SHP77 (cell line): ENCODE data around the gene TNC.

Experiments used
- DNase-seq, 2 experiments: peaks; one replicate each; lab custom pipeline; 2025; lab: John Stamatoyannopoulos, UW

The TNC gene

DNA sequence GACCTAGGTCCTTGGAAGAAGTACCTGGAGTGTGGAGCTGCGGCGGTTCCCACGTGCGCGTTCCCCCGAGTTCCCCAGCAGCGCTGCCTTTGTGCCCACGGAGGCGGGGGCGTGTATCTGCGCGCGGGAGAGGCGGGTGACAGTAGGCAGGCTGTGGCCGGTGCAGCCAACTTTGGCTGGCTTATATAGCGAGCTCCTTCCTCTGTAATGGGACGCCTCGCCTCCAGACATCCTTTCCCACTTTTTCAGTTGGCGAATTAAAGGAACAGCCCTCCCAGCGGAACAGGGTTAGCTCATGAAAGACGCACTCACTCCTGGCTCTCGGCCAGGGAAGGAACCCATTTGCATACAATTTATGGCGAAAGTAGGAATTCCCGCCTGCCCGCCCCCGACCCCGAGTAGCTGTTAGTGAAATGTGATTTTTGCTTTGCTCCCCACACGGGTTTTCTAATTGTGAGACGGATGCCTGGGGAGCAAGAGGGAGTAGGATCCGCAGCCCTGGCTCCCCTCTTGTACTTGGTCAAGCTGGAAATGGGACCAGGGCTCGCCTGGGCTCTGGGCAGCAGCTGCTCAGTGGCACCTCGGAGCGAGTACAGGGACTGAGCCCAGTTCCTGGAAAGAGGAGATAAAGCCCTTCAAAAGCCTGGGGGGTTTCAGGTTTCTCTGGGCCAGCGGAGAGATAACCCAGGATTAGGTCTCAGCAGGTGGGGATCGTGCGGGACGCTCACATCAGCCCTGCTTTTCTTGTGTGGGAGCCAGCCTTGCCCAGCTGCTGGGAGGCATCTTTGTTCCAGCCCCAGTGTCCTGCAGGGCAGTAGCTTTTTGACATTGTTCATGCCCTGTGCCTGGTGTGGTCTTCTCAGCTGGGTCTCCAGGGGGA, at the start of gene TNC:
TNC (minus strand) TSS at position 159 of the 880 bp plus-strand sequence. CDS start 27,139 bp downstream, outside the sequence.
- DNase-seq = peak; percentile 66 to 71

DNA sequence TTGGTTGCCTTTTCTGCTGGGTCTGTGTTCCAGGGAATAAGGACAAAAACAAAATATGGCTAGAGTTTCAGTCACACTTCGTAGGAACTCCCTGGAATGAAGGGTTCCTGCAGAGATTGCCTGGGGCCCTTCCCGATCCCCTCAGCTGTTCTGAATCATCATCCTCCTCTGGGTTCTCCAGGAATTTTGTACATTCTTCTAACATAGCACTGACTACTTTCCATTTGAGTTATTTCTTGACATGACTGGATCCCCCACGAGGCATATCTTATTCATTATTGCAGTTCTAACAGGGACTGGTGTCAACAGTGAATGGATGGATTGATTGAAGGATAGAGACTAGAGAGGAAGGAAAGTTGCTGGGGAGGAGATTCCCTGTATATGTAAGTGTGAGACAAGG, 49.2 kb upstream of the TNC start:
- no peak for DNase-seq

DNA sequence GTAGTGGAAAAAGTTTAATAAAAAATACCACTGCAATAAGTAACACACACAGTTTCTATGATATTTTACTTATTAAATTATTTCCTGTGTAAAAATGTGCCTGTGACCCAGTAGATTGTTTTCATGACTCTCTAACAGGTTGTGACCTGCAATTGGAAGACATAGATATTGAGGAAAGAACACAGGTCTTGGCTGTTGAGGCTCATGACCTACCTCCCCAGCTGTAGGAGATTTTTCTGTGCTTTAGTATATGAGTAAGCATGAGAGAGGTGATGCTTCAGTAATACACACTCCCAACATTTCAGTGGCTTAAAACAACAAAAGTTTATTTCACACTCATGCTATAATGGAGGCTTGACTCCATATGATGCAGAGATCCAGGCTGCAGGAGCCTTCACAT, 47.3 kb upstream of the TNC start:
- DNase-seq = no peak

DNA sequence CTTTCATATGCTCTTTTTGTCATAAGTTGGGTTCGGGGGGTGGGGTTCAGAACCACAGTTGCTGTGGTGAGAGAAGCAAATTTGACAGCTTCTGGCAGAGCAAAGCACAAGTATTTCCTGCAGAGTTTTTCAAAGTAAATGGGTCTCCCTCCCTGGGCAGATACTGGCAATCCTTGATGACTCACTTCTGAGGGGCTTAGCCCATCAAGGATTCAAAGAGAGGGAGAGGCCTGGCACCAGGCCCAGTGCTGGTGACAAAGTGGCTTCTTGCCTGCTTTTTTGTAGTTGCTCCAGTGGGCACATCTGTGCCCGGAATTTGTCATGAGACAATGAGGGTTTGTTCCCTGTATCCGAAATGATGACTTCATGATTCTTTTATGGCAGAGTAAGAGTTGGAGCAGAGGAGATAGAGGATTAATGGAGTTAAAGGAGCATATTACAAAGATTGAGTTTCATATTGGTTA, 46.6 kb upstream of the TNC start:
- DNase-seq = peak in 1 of 2 experiments; percentile 11

DNA sequence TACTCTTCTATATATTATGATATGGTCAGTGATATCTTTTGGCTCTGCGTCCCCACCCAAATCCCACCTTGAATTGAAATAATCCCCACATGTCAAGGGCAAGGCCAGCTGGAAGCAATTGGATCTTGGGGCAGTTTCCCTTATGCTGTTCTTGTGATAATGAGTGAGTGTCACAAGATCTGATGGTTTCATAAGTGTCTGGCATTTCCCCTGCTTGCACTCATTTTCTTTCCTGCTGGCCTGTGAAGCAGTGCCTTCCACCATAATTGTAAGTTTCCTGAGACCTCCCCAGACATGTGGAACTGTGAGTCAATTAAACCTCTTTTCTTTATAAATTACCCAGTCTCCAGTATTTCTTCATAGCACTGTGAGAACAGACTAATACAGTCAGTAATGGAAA, 45.0 kb upstream of the TNC start:
- no peak for DNase-seq

DNA sequence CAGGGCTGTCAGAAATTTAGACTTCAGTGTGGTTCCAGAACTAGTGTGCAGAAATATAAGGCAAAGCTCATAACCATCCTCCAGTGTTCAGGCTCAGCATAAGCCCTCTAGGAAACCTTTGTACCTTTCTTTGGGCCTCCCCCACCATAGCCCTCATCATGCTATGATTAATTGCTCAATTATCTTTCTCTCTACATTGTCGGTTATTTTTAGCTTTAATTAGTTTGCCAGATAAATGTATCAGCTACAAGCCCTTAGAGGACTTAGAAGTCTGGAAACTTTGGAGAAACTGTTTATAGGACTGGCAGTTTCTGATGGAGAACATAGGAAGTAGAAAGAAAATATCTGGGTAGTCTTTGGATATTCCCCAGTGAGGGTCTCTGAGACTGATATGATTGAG, 43.5 kb upstream of the TNC start:
- no peak for DNase-seq

DNA sequence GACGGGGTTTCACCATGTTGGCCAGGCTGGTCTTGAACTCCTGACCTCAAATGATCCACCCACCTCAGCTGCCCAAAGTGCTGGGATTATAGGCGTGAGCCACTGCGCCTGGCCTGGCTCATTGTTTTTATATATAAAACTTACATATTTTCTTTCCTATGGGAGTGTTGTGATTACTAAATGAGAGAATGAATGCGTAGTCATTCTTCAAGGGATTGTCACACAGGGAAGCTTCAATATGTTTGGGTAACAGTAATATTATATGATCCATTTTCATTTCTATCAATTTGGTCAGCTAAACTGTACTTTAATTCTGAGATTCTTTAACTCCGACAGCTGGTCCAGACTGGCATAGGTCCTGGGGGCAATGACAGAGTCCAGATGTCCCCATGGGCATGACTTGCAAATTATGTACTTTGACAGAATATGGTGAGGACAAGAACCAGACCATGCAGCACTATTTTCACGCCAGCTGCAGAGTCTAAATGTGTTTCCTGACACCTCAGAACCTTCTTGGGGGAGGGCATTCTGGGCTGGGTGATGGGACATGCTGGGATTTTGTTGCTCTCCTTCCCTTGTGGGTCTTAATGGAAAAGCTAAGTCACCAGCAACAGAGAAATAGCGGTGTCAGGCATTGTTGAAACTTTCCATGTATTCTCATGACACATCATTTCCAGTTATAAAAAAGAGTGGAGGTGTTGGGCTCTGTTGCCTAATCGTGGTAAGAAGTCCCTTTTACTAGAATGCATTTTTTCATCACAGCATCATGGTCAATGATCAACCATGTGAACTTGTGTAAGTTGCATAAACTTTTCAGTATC, 40.9 kb upstream of the TNC start:
- DNase-seq = no peak

DNA sequence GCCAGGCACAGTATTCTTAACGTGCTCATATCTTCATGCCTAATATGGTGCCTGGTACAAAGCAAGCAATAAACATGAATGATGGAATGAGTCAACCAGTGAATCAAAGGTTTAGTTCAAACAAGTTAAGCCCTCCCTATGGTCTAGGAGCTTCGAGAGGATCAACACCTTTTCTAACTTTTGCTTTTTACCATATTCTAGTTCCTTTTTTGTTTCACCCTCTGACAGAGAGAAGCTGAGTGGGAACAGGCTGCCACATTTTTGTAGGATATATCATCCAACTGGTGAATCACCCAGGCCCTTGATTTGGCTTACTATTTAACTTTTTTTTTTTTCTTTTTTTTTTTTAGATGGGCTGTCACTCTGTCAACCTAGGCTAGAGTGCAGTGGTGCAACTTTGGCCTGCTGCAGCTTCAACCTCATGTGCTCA, 39.3 kb upstream of the TNC start:
- DNase-seq = no peak

DNA sequence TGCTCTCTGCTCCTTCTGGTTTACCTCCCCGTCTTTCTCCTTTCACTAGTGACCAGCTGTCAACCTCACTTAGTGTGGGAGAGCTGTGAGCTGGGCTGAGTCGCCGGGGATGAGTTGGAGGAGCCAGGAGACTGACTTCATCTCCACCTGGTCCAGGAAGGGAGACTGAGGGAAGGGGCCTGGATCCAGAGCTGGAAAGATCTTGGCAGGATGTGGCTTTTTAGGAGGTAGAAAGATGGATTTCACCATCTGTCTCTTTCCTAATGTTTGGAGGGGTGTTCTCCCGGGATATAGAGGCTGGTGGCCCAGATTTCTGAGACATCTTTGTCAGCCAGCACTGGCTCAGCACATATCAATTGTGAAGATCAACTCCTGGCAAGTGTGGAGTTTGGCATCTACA, 37.1 kb upstream of the TNC start:
- no peak for DNase-seq

DNA sequence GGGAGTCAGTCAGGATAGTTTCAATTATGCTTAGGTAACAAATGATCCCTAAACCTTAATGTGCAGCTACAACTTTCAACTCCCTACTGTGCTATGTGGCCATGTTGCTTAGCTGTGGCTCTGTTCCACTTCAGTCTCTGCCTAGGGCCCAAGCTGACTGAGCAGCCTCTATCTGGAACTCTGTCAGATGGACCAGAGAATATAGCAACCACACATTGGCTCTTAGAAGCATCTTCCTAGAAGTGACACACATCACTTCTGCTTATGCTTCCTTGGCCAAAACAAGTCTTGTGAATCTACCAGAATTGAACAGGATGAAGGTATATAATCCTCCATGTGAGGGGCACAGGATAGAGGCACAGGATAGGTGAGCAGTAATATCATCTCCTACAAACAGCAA, 36.7 kb upstream of the TNC start:
- DNase-seq = no peak

DNA sequence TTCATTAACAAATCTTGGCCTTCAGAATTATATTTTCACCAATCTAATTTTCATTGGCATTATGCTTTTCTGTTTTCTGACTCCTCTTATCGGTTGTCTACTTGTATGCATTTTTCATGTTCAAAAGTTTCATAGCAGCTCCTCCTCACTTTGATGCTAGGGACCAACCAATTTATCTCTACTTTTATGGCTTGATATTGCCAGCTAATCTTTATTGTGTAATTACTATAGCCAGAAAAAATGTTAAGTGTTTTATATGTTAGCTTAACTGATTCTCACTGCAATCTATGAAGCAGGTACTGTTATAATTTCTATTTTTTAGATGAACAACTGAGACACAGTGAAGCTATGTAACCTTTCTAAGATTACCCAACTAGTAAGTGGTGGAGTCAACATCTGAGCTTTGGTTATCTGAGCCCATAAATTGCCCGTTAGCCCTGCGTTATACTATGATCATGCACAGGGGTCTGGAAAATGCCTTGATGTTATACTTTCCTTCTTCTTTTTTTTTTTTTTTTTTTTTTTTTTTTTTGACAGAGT, 34.4 kb upstream of the TNC start:
- DNase-seq = no peak

DNA sequence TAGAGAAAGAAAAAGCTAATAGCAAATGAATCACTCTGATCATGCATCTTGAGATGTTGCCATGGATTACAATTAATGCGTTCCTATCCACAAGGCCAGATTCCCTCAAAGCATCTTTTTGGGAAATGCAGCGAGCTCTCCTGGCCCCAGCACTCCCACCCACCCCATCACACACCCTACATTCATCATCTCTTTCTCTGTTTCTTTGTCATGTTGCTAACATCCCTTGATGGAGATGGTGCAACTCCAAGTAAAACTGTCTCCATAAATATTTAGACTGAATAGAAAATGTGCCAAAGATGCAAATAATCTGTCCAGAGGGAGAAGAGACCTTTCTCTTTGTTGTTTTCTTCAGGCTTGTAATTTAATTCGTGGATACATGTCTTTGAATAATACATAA, 30.8 kb upstream of the TNC start:
- no peak for DNase-seq

DNA sequence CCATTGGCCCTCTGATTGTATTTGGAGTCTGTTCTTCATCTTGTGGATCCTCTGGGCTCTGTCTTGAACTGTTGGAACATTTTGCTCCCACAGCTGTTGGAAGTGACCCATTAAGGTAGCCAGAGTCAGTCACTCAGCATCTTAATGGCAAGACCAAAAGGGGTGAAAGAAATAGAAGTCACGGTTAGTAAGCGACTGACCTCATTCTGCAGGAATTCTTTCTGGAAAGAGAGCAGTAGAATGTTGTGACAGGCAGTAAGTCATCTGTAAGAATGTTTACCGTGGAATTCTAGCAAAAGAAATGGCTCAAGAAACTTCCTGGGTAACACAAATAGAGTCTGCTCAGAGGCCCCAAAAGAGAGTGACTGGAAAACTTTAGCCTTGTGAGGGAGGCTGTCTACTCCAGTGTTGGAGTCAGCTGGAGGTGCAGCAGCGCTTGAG, 28.6 kb upstream of the TNC start:
- no peak for DNase-seq

DNA sequence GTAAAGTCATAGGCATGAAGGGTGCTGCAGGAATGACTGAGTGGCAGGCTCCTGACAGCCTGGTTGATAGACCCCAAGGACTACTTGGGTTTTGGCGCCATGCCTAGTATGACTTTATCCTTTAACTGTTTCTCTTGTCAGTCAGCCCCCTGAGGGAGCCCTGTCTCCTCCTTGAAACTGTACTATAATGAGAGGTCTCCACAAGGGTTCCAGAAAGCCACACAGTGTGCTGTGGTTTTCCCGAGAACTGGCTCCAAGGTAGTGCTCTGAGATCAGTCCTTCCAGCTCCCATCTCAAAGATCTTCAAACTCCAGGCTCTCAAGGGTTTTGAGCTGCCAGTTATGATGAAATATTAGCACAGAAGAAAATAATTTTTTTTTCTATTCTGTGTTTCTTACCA, 26.7 kb upstream of the TNC start:
- DNase-seq = no peak

DNA sequence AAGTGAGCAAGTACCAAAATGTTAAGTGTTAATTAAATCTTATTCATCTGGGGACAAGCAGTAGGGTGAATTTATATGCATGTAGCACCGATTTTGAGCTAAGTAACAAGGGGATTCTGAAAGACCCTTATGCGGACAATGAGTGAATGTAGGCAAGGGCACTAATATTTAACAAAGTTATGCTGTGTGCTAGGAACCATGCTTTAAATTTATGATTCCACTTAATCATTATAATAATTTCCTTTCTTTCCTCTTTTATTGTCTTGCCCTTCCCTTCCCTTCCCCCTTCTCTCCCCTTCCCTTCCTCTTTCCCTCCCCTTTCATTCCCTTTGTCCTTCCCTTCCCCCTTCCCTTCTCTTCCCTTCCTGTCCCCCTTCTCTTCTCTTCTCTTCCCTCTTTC, 25.7 kb upstream of the TNC start:
- no peak for DNase-seq

DNA sequence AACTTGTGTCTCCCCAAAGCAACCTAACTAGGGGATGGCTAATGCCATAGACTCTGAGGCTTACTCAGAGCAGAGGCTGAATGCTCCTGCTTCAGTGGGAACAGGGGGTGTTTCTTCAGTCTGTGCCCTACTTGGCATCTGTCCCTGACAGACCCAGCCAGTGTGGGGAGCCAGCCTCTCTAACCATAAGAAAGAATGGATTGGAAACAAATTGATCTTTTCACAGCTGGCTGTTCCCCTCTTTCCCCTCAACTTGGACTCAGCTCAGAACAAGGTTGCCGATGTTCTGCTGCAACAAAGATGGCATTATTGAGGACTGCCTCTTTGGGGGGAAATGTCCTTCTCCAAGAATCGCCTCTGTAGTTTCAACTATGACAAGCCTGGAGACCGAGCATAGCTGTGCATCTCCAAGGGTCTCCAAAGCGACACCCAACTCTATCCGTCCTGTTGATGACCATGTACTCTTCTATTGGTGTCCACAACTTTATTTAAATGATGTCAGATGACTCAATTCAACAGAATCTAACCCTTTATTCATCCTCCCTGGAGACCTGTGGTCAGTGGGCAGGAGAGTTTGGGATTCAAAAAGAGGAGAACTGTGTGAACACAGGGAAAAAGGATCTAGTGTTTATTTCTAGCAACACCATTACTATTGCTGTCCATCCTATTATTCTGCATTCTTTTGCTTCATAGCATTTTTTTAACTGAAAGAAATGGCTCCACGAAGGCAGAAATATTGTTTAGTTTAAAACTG, 24.7 kb upstream of the TNC start:
- no peak for DNase-seq

DNA sequence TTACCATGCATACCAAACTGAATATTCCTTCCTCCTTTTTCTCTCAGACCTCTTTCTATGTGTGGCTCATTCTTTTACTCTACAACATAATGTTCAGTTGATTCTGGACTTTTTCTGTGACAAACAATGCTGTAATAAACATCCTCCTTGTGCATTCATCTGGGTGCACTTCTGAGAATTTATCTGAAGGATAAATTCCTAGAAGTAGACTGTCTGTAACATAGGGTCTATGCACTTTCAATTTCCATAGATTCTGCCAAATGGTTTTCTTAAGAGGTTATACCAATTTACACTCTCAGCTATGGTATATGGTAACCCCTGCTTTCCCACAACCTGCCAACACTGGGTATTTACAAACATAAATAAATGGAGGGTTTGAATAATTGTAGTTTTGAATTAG, 24.1 kb upstream of the TNC start:
- no peak for DNase-seq

DNA sequence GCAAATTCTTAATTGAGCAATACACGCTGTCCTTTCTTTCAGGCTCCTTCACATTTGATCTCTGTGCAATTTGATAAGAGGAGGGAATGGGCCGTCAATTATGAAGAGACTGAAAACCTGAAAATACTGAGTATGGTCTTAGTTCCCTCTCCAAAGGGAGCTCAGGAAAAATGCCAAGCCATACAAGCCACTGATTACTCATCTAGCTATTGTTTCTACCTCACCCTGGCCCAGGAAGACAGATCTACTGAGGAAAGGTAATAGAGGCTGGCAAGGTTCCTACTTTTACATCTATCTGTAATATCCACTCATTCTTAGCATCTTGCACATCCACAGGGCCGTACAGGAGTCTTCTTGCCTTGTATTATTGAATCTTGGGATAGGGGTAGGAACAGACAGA, 23.7 kb upstream of the TNC start:
- no peak for DNase-seq

DNA sequence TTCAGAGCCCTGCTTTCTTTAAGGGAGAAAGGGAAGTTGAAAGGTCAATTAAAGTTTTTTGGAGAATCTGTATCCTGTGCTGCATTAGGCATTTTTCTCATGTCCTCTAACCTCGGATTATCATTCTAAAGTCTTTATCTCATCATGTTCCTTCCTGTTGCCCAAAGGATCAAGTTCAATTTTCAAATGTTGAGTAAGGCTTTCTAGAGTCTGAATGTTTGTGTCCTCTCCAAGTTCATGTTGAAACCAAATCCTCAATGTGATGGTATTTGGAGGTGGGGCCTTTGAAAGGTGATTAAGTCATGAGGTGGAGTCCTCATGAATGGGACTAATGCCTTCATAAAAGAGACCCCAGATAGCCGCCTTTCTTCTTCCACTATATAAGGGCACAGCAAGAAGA, 20.2 kb upstream of the TNC start:
- DNase-seq = no peak

DNA sequence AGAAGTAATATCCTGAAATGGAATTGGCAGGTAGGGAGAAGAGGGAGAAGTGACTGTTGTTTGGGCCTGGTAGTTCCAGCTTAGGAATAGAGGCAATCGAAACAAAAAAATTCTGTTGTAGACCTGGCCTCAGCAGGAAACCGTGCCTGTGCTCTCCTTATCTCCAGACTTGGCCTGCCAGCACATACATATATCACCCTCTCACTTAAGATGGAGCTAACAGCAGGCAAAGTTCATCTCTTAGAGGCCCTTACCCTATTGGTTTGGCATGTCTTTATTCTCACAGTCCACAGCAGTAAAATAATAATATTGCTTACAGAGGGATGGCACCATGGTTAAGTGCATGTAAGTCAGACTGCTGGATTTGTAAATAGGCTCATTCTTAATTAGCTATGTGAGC, 19.6 kb upstream of the TNC start:
- no peak for DNase-seq

DNA sequence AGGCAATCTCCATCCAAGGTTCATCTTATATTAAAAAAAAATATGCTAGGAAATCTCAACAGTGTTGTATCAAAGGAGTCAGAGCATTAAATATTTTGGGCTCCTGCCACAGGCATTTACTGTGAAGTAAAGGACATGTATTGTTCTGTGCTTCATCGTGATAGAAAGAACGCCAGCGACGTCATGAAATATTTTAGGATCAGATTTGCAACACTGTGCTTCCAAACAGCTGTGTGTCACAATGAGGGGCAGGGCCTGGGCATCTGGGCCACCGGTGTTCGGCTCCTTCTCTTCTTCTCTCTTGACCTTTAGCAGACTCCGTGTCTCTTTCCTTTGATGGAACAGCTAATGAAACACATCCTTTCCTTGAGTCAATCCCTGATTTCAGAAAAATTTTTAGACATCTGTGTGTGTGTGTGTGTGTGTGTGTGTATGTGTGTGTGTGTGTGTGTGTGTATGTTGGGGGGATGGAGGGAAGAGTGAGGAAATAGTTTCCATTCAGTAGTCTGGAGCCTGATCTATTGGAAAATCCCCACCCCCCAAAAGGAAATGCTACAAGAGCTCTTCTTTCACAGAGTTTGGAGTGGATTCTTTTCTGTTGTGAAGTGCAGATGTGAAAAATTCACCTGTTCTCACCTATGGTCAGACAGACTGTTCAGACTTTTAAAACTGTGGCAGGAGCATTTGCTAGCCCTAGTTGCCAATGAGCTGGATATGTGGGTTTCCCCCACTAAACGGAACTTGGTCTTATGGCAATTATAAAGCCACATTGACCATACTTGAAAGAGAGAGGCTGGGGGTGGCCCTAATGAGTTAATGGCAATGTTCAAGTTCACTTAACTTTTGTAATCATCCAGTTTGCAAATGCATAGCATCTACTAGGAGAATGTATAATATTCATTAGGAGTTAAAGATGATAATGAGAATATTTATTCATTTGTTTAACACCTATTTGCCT, 18.1 kb upstream of the TNC start:
- no peak for DNase-seq
